DOHH2 (cell line): ENCODE data around the gene FAM89B.

Experiments used
- EZH2phosphoT487 ChIP-seq: fragments of 200-600 bp; sonication (generic); IDR thresholded peaks from 2 replicates; pipeline ENCODE4 v1.6.1; 2017; ENCODE audit warnings: borderline replicate concordance, mild to moderate bottlenecking, antibody characterized with exemption, low read length, moderate library complexity, mixed read lengths
- TF ChIP-seq, protein P1 (sequence below): fragments of 200-600 bp; sonication (generic); IDR thresholded peaks from one replicate; pipeline ENCODE4 v1.5.1; 2014; ENCODE audit warnings: antibody characterized with exemption, mild to moderate bottlenecking, low read depth, low read length; ENCODE audit not compliant: poor library complexity, severe bottlenecking

DNA sequence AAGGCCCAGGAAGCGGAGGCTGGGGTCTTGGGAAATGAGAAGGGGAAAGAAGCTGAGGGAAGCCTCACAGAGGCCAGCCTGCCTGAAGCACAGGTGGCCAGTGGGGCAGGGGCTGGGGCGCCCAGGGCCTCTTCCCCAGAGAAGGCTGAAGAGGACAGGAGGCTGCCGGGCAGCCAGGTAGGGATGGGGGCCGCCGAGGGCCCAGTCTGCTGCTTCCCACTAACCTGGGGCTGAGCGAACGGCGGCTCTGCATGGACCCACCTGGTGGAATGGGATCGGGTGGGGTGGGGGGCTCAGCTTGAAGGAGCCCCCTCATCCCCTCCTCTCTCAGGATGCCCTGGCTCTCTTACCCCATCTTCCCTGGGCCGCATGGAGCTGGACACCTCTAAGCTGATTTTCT is 11.3 kb downstream of the FAM89B start:
- TF ChIP-seq, protein P1, sequence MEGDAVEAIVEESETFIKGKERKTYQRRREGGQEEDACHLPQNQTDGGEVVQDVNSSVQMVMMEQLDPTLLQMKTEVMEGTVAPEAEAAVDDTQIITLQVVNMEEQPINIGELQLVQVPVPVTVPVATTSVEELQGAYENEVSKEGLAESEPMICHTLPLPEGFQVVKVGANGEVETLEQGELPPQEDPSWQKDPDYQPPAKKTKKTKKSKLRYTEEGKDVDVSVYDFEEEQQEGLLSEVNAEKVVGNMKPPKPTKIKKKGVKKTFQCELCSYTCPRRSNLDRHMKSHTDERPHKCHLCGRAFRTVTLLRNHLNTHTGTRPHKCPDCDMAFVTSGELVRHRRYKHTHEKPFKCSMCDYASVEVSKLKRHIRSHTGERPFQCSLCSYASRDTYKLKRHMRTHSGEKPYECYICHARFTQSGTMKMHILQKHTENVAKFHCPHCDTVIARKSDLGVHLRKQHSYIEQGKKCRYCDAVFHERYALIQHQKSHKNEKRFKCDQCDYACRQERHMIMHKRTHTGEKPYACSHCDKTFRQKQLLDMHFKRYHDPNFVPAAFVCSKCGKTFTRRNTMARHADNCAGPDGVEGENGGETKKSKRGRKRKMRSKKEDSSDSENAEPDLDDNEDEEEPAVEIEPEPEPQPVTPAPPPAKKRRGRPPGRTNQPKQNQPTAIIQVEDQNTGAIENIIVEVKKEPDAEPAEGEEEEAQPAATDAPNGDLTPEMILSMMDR = no peak
- TF ChIP-seq EZH2phosphoT487 = no peak
